Kidney epithelial cell (primary cell): ENCODE data around the gene RBBP9. TPM values are rescaled to one million over a fixed set of nuclear protein-coding genes. Genes with fewer than 3 reads are reported as not detected.

ENCODE experiments used
- DNase-seq: peaks from one replicate; pipeline ENCODE4 v3.0.0-alpha.2; 2010; ENCODE audit warnings: low read depth
- H3K27me3 ChIP-seq: 2 replicates; pipeline ENCODE4 v1.6.0; 2011; ENCODE audit warnings: low read length; ENCODE audit not compliant: control insufficient read depth, insufficient read depth
- H3K36me3 ChIP-seq: 2 replicates; pipeline ENCODE4 v1.5.1; 2011; ENCODE audit warnings: low read length; ENCODE audit not compliant: control insufficient read depth, insufficient read depth
- H3K4me3 ChIP-seq: 2 replicates; pipeline ENCODE4 v1.5.1; 2011; ENCODE audit warnings: low read depth, mild to moderate bottlenecking, control low read depth, low read length
- total RNA-seq: library from RNA; depleted of rRNA; stranded (reverse); fragments of >200 nt; gene quantifications from 2 replicates; pipeline ENCODE4 v1.2.3, GENCODE V29; 2015
- TF ChIP-seq, protein P1 (sequence below): IDR thresholded peaks from 2 replicates; pipeline ENCODE4 v1.5.1; 2011; ENCODE audit warnings: mild to moderate bottlenecking, moderate library complexity, low read length, control low read depth, inconsistent platforms; ENCODE audit not compliant: insufficient read depth, poor library complexity, severe bottlenecking

Gene RBBP9
- 17.3 and 25.7 TPM in 2 replicates for total RNA-seq

DNA sequence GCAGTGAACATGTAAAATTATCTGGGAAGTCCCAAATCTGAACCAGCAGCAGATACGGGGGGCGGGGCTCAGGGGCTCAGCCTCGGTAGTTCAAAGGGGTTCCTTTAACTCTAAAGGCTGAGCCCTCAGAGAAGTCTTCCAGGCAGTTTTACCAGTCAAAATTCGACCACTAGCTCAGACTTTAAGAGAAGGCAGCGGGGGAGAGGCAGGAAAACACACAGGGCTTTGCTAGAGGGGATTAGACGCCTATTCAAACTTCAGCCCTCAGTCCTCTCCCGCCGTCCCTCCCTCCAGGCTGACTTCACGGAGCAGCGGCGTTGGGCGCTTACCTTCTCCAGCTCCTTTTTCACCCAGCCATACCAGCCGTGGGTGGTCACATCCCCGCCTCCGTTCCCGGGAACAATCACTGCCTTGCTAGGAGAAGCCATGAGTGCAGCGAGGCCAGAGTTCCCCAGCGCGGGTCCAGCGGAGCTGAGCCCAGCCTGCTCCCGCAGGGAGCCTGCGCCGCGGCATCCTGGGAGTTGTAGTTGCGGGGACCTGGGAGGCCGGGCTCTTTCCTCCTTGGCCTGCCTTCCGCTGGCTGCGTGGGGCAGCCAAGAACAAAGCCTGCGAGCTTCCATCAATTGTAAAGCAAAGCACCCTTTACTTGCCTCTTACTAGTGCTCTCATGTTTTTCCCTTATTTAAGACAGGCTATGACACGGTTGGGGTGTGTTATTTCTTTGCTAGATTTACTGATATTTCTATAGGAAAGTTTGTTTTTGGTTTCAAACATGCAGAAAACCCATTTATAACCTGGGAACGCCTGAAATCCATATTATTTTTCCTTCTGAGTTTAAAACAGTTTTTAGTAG, at the start of gene RBBP9:
Gene RBBP9, minus strand, starts transcription at position 486 of the 853 bp plus-strand sequence. Its CDS starts 58 bp downstream, at position 428.
- Histone ChIP-seq H3K36me3 (no peaks in the 10 kb centered on the region), H3K27me3 (no peaks in the 10 kb centered on the region)
- DNase-seq, result peak; percentile 39

DNA sequence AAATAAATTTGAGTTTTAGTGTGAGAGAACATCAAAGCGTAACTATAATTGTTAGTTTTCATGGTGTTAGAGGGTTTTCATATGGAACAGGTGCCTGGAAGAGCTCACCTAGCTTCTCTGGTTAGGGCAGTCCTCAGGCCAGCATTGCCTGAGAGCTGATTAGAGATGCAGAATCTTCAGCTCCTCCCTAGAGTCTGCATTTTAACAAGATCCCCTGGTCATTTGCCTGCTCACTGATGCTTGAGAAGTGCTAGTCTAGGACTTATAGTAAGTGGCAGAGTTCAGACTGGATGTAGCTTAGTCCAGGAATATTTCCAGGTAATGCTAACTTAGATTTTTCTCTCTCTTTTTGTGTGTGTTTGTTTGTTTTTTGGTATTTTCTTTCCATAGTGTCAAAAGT, 48.5 kb upstream of the RBBP9 start:
- DNase-seq, result no peak
- H3K36me3 ChIP-seq, result peaks cover 6% of the 10 kb centered on the region
- H3K27me3 ChIP-seq, result no peaks in the 10 kb centered on the region
- TF ChIP-seq, protein P1, sequence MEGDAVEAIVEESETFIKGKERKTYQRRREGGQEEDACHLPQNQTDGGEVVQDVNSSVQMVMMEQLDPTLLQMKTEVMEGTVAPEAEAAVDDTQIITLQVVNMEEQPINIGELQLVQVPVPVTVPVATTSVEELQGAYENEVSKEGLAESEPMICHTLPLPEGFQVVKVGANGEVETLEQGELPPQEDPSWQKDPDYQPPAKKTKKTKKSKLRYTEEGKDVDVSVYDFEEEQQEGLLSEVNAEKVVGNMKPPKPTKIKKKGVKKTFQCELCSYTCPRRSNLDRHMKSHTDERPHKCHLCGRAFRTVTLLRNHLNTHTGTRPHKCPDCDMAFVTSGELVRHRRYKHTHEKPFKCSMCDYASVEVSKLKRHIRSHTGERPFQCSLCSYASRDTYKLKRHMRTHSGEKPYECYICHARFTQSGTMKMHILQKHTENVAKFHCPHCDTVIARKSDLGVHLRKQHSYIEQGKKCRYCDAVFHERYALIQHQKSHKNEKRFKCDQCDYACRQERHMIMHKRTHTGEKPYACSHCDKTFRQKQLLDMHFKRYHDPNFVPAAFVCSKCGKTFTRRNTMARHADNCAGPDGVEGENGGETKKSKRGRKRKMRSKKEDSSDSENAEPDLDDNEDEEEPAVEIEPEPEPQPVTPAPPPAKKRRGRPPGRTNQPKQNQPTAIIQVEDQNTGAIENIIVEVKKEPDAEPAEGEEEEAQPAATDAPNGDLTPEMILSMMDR, result no peak
- no peak overlapping the region for H3K4me3 ChIP-seq

More for the DNA sequence above, at the start of gene RBBP9:
- TF ChIP-seq, protein P1, result no peak
- H3K4me3 ChIP-seq, result peak within 1 kb of the TSS; percentile 95

DNA sequence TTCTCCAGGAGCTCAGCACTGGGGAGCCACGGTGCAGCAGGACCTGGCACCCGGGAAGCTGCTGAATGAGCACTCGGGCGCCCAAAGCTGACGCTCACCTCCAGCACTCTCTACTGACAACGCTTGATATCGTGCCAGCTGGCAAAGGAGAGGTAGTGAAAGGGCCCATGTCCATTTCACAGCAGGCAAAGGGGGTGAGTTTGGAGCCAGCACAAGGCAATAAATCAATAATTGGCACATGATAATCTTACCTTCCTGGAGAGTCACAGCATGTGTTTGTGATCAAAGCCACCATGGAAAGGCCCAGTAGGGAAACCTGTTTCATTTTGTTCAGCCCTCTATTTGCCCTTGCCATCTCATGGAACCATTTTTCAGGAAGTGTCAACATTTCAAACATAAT, 46.9 kb upstream of the RBBP9 start:
- no peaks in the 10 kb centered on the region for H3K27me3 ChIP-seq
- H3K4me3 ChIP-seq, result no peak overlapping the region
- TF ChIP-seq, protein P1, result no peak
- peaks cover 6% of the 10 kb centered on the region for H3K36me3 ChIP-seq
- DNase-seq, result no peak

DNA sequence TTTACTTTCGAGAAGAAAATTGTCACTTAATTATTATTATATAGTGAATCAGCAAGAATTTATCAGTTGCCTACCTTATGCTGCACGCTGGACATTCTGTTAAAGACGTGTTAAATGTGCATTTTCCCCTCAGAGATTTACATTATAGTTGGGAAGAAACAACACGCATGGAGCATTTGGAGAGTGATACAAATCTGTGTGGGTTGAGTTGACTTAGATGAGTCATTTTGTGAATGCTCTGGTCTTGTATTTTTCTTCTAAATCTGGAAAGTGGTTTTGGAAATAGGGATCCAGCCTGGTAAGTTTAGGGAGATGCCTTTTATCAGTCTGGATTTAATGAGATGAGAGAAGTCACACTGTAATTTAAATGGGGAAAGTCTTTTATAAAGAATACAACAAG, 46.2 kb upstream of the RBBP9 start:
- TF ChIP-seq, protein P1, result no peak
- H3K27me3 ChIP-seq, result no peaks in the 10 kb centered on the region
- peaks cover 6% of the 10 kb centered on the region for H3K36me3 ChIP-seq
- no peak for DNase-seq
- H3K4me3 ChIP-seq, result no peak overlapping the region

DNA sequence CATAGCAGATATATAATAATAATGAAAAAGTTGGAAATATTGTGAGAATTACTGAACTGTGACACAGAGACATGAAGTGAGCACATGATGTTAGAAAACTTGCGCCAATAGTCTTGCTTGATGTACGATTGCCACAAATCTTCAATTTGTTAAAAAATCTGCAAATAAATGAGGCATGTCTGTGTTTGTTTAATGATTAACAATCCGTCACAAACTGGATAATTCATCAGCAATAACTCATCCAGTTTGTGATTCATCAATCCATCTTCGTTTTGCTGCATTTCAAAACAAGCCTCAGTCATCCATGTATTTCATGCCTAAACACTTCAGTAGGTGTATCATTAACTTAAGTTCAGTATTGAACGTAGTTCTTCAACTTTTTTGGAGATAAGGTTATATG, 44.7 kb upstream of the RBBP9 start:
- H3K36me3 ChIP-seq, result peaks cover 4% of the 10 kb centered on the region
- peak; percentile 51 for DNase-seq
- H3K4me3 ChIP-seq, result no peak overlapping the region

More for the DNA sequence above, 44.7 kb upstream of the RBBP9 start:
- TF ChIP-seq, protein P1, result no peak
- no peaks in the 10 kb centered on the region for H3K27me3 ChIP-seq
